DND-41 (cell line): ENCODE results near the gene GGT1.

Experiments
- CTCF ChIP-seq: IDR thresholded peaks from 2 replicates; pipeline ENCODE4 v1.5.1; 2012; ENCODE audit warnings: borderline replicate concordance, low read length, moderate library complexity, mild to moderate bottlenecking; ENCODE audit not compliant: poor library complexity, severe bottlenecking; ENCODE audit errors: extremely low read depth
- EZH2 ChIP-seq: IDR thresholded peaks from 3 replicates; pipeline ENCODE4 v1.6.1; 2012; ENCODE audit warnings: borderline replicate concordance, low read depth, mild to moderate bottlenecking, moderate library complexity, low read length, inconsistent platforms; ENCODE audit not compliant: severe bottlenecking

DNA sequence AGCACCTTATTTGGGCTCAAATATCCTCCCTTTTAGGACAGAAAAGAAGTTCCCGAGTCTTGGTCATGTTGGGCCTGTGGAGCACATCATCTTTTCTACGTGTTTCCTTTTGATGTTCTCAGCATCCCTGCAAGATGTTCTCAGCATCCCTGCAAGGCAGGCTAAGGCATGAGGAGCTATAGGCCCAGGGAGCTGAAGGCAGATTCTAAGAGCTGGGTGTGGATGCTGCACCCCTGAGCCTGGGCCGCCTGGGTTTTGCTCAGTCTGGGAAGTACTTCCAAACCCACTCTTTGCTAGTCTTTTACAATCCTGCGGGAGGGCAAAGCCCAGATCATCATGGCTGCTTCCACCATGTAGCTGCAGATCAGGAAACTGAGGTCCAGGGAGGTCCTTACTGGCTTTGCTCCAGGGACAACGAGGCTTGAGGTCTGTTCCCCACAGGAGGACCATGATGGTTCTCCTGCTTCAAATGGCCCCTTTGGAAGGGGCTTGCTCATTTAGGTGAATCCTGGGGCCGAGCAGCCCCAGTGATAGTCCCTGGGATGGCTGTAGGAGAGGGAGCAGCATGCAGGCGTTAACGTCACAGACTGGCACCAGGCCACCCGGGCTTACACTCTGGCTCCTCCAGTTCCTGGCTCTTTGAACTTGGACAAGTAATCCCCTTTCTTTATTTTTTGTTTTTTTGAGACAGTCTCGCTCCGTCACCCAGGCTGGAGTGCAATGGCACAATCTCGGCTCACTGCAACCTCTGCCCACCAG is 20.8 kb upstream of the GGT1 start:
- TF ChIP-seq CTCF = no peak
- no peak for TF ChIP-seq EZH2
